Adrenal gland (tissue), 12 donors: ENCODE data around the gene MDH1. TPM values are rescaled to one million over a fixed set of nuclear protein-coding genes. Genes with fewer than 3 reads are reported as not detected.

Experiments
- DNase-seq, 7 donors: peaks; one replicate each; pipeline ENCODE4 v3.0.0-alpha.2; 2019 to 2020
- H3K27ac ChIP-seq, 5 donors: fragments of 200-600 bp; sonication (generic) in 4 of 5; 1 replicate in 3 of 5; 2 replicates in 2 of 5; pipeline versions ENCODE4 v1.5.1 to v1.8.0; 2016 to 2020; ENCODE audit warnings: mild to moderate bottlenecking in 1 of 5
- H3K27me3 ChIP-seq: fragments of 200-600 bp; 2 replicates; pipeline ENCODE4 v1.8.0; 2021
- H3K36me3 ChIP-seq, 2 donors: fragments of 200-600 bp; replicated peaks in 1 of 2; 1 replicate in 1 of 2; 2 replicates in 1 of 2; pipeline versions ENCODE4 v1.5.1 to v1.8.0; 2018 to 2022
- H3K4me1 ChIP-seq, 2 donors: fragments of 200-600 bp; replicated peaks in 1 of 2; 1 replicate in 1 of 2; 2 replicates in 1 of 2; pipeline versions ENCODE4 v1.5.1 to v1.8.0; 2018 to 2021
- H3K4me3 ChIP-seq, 4 donors: fragments of 200-600 bp; sonication (generic) in 3 of 4; one replicate each; pipeline ENCODE4 v1.5.1; 2016 to 2018
- H3K9me3 ChIP-seq, 3 donors: fragments of 200-600 bp; sonication (generic) in 1 of 3; replicated peaks in 1 of 3; 1 replicate in 2 of 3; 2 replicates in 1 of 3; pipeline versions ENCODE4 v1.5.1 to v1.8.0; 2016 to 2021
- POLR2A ChIP-seq, 2 donors: fragments of 450-650 bp; IDR thresholded peaks; one replicate each; pipeline ENCODE4 v1.6.1; 2017; ENCODE audit warnings: antibody characterized with exemption in 2 of 2, mild to moderate bottlenecking in 2 of 2, moderate library complexity in 1 of 2
- WGBS, 4 donors: extraction: QIAGEN DNeasy Blood & Tissue Kit in 2 of 4; methylation state at CpG; one replicate each; pipeline versions ENCODE4 v1.1.5 to v1.1.7; 2013 to 2017; 5-methylcytosine and 5-hydroxymethylcytosine counted together
- intact Hi-C, 2 donors: fragments of 100-400 bp; cut with DNase I; formaldehyde crosslinking; loops; one replicate each; pipeline versions ENCODE4 v1.14.1 to v1.15.0; 2022 to 2023
- polyA plus RNA-seq, 3 donors: library from polyadenylated mRNA; stranded (reverse); fragments of 200-250 nt in 2 of 3; fragments of 350-450 nt in 1 of 3; fragmentation: Illumina TruSeq in 1 of 3; extraction: RNeasy Lipid Tissue Mini Kit (QIAGEN cat#74804) in 1 of 3; gene quantifications; one replicate each; pipeline ENCODE4 v1.2.3, GENCODE V29; 2013 to 2014
- total RNA-seq, 9 donors: library from RNA; depleted of rRNA in 4 of 9; stranded (reverse); fragments of >200 nt in 4 of 9; fragments of 120-200 nt in 1 of 9; fragmentation: NEBNext Ultra II Directional in 1 of 9; extraction: Animal tissue kit (Norgen Biotek cat#: 25700) in 1 of 9; gene quantifications; one replicate each; pipeline versions ENCODE4 v1.1.0 to v1.2.4, GENCODE V29; 2013 to 2023
- TF ChIP-seq, protein P1 (sequence below), 6 experiments: fragments of 450-650 bp in 4 of 6; fragments of 200-600 bp in 2 of 6; sonication (generic) in 1 of 6; IDR thresholded peaks; 1 replicate in 5 of 6; 2 replicates in 1 of 6; pipeline versions ENCODE4 v1.5.1 to v1.8.0; 2016 to 2021; ENCODE audit warnings: antibody characterized with exemption in 6 of 6, mild to moderate bottlenecking in 2 of 6, moderate library complexity in 1 of 6
- donor health status: healthy with polysubstance abuse.
- donor health status: Bipolar disorder and iron deficiency.
- donor health status: DM: yes; HTN: yes; CAD: no.
- donor health status: DM: no; HTN: no; CAD: no.
- donor health status: DM: no; HTN: no; CAD: no.
- donor health status: DM: yes; HTN: yes; CAD: no.

The MDH1 gene
- total and polyA plus RNA-seq, 12 donors: 184 to 477 (median 287) TPM

DNA sequence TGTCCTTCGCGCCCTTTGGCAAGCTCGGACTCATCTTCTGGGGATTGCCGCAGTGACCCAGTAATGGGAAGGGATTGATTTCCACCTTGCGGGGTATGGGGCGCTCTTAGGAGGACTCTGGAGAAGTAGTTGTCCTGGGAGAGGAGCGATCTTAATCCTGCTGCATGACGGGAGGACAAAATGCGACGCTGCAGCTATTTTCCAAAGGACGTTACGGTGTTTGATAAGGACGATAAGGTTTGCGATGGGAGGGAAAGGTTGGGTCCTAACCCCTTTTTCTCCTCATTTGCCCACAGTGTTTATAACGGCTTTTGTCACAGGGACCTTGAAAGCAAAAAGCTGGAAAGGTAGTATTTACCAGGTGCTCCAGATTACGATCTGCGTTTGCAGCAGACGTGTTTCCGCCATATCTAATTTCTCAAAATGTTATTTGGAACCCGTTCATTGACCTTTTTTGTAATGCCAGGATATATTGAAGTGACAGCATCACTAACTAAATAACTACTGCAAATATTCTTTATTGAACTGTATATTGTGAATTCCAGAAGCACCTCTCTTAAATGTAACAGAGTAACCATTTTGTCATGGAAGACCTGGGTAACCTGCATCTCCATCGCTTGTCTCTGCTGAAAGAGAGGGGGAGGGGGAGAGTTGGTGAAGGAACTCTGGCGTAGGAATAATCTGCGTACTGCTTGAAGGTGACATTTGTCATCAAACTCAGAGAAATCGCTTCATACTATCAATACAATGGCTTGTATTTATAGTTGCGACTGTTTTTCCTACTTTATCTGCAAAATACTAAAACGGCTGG, 590 bp downstream of the MDH1 start:
- Histone ChIP-seq H3K27me3 (no peaks in the 10 kb centered on the region), H3K36me3 (peaks cover 0 to 1% of the 10 kb centered on the region in 2 donors), H3K4me3 (peak overlapping the region; percentile 30 to 81 (median 55)), H3K27ac (peak overlapping the region; percentile 68 to 88 (median 86)), H3K4me1 (peaks cover 21 to 42% of the 10 kb centered on the region in 2 donors), H3K9me3 (no peaks in the 10 kb centered on the region)
- peak in 5 of 7 donors; percentile 22 to 59 (median 47) for DNase-seq
- TF ChIP-seq, protein P1, sequence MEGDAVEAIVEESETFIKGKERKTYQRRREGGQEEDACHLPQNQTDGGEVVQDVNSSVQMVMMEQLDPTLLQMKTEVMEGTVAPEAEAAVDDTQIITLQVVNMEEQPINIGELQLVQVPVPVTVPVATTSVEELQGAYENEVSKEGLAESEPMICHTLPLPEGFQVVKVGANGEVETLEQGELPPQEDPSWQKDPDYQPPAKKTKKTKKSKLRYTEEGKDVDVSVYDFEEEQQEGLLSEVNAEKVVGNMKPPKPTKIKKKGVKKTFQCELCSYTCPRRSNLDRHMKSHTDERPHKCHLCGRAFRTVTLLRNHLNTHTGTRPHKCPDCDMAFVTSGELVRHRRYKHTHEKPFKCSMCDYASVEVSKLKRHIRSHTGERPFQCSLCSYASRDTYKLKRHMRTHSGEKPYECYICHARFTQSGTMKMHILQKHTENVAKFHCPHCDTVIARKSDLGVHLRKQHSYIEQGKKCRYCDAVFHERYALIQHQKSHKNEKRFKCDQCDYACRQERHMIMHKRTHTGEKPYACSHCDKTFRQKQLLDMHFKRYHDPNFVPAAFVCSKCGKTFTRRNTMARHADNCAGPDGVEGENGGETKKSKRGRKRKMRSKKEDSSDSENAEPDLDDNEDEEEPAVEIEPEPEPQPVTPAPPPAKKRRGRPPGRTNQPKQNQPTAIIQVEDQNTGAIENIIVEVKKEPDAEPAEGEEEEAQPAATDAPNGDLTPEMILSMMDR (IDR thresholded peaks at IDR 0.05): no peak
- peak in 1 of 2 donors; percentile 28 for TF ChIP-seq POLR2A (IDR thresholded peaks at IDR 0.05)
- intact Hi-C loops: no loop called here
- WGBS, 4 donors: 4 to 7% (median 5%) methylated on average over 21 to 26 of the region's 26 CpGs

DNA sequence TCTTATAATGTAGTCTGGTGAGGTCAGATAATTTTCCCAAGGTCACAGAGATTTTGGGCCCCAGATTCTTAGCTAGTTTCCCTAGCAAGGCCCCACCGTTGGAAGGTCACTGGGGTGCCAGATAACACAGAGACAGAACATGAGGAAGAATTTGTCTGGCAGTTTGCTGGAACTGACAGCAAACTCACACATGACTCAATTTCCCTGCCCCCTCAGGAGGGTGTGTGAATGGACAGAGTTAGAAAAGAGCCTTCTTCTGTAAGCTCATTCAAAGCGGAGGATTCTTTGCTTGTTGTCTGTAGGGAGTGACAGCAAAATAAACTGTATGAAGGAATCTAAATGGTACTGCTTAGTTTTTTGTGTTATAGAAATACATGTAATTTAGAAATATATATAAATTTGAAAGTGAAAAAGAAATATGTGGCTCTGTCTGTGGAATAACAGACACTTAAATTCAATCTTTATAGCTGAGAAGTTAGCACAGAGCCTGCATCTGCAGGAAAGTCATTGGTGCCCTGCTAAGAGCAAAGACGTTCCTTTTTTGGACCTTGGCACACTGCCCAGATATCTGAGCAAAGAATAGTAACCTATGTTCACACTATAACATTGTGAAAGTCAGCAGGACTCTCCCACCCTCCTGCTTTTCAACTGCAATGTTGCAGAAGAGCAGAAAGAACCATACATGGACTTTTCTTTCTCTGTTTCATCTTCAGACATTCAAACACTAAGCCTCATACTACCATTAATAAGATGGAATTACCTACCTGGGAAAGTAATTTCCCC, 2.1 kb downstream of the MDH1 start:
- TF ChIP-seq, protein P1 (IDR thresholded peaks at IDR 0.05): no peak
- Histone ChIP-seq H3K36me3 (peaks cover 0 to 16% of the 10 kb centered on the region in 2 donors), H3K27me3 (no peaks in the 10 kb centered on the region), H3K4me3 (no peak overlapping the region), H3K9me3 (no peaks in the 10 kb centered on the region), H3K27ac (peak overlapping the region in 2 of 5 donors; percentile 86 to 88), H3K4me1 (peaks cover 21 to 42% of the 10 kb centered on the region in 2 donors)
- DNase-seq: peak; percentile 43 to 61 (median 51)
- WGBS, 4 donors: 27 to 38% (median 34%) methylated on average over 3 of the region's 3 CpGs
- intact Hi-C loops: no loop called here

DNA sequence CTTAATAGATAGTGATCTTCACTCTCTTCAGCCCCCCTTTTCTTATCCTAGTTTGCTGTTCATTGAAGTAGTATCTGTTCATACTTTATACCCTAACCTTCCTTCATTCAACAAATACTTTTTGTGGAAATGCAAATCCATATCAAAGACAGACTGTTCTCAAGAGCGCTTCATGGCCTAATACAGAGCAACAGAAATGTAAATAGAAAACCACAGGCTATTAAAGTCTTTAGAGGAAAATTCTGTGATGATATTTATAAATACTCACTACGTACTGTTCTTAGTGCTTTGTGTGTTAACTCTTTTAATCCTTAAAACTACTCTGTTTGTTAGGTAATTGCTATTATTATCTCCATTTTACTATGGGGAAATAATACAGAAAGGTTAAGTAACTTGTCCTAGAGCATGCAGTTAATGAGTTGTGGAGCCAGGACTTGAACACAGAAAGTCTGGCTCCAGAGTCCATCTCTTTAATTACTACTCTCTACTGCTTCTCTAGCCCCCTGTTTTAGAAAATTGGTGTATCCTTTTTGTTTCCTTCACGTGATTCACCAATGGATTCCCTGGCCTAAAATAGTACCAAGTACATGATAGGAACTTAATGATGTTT, 2.9 kb downstream of the MDH1 start:
- WGBS, 4 donors: 81 to 89% (median 86%) methylated on average over 3 of the region's 3 CpGs
- TF ChIP-seq, protein P1 (IDR thresholded peaks at IDR 0.05): no peak
- TF ChIP-seq POLR2A (IDR thresholded peaks at IDR 0.05): no peak
- H3K4me1 ChIP-seq: peaks cover 21 to 50% of the 10 kb centered on the region in 2 donors
- intact Hi-C loops: no loop called here
- peaks cover 0 to 21% of the 10 kb centered on the region in 2 donors for H3K36me3 ChIP-seq
- peak overlapping the region in 1 of 5 donors; percentile 88 for H3K27ac ChIP-seq
- H3K27me3 ChIP-seq: no peaks in the 10 kb centered on the region
- H3K9me3 ChIP-seq: no peaks in the 10 kb centered on the region
- no peak for DNase-seq
- no peak overlapping the region for H3K4me3 ChIP-seq

DNA sequence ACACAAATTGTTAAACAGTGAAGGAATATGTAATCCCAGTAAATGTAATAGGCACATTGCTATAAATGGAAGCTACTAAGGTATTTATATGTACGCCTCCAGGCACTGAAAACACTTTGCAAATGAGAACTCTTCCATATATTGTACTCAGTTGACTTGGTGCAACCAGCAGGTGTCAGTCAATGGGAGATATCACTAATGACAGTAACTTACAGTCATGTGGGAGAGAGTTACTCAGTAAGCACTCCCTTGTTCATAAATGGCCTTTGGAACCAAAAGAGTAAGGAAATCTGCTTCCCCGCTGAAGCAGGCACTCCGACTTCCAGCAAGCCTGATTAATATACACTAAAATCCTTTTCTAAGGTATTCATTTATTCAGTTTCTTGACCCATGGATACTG, 5.9 kb downstream of the MDH1 start:
- H3K36me3 ChIP-seq: peaks cover 0 to 36% of the 10 kb centered on the region in 2 donors
- no peaks in the 10 kb centered on the region for H3K9me3 ChIP-seq
- TF ChIP-seq POLR2A (IDR thresholded peaks at IDR 0.05): no peak
- TF ChIP-seq, protein P1 (IDR thresholded peaks at IDR 0.05): no peak
- peaks cover 18 to 41% of the 10 kb centered on the region in 2 donors for H3K4me1 ChIP-seq
- no peak overlapping the region for H3K4me3 ChIP-seq
- no peak overlapping the region for H3K27ac ChIP-seq
- DNase-seq: no peak
- H3K27me3 ChIP-seq: no peaks in the 10 kb centered on the region
- 93 to 97% (median 96%) methylated on average over 3 of the region's 3 CpGs for WGBS, 4 donors
- intact Hi-C loops: no loop called here
